GM23338 (cell line): ENCODE data around the gene XYLT1.

Experiments
- CREB1 ChIP-seq: fragments of 250-450 bp; sonication (Bioruptor Pico); IDR thresholded peaks from 2 replicates; pipeline ENCODE4 v1.5.0; 2020; ENCODE audit warnings: low read depth, mild to moderate bottlenecking, moderate library complexity
- CTCF ChIP-seq, 2 experiments: fragments of 200-600 bp in 1 of 2; sonication (generic) in 1 of 2; conservative IDR thresholded peaks; 2 replicates each; pipeline versions ENCODE4 v1.5.1 to v1.6.1; 2016 to 2017; ENCODE audit warnings: antibody characterized with exemption in 2 of 2, low read depth in 2 of 2, mild to moderate bottlenecking in 2 of 2, moderate library complexity in 1 of 2
- EZH2 ChIP-seq: fragments of 200-600 bp; sonication (generic); IDR thresholded peaks from one replicate; pipeline ENCODE4 v1.8.0; 2017; ENCODE audit warnings: antibody characterized with exemption, mild to moderate bottlenecking, low read depth; ENCODE audit not compliant: unreplicated experiment
- EZH2phosphoT487 ChIP-seq: fragments of 200-600 bp; sonication (generic); IDR thresholded peaks from one replicate; pipeline ENCODE4 v1.8.1; 2018; ENCODE audit warnings: antibody characterized with exemption; ENCODE audit not compliant: unreplicated experiment
- JUNB ChIP-seq: IDR thresholded peaks from one replicate; pipeline ENCODE4 v1.6.1; 2016; ENCODE audit warnings: antibody characterized with exemption; ENCODE audit not compliant: unreplicated experiment
- POLR2AphosphoS5 ChIP-seq: IDR thresholded peaks from 2 replicates; pipeline ENCODE4 v1.6.1; 2016; ENCODE audit warnings: antibody characterized with exemption, low read depth
- REST ChIP-seq: IDR thresholded peaks from one replicate; pipeline ENCODE4 v1.6.1; 2018; ENCODE audit warnings: antibody characterized with exemption; ENCODE audit not compliant: unreplicated experiment
- STAT1 ChIP-seq: IDR thresholded peaks from one replicate; pipeline ENCODE4 v1.6.1; 2016; ENCODE audit warnings: antibody characterized with exemption; ENCODE audit not compliant: unreplicated experiment
- ZNF114 ChIP-seq: fragments of 250-450 bp; sonication (Bioruptor Pico); IDR thresholded peaks from 2 replicates; pipeline ENCODE4 v1.5.0; 2020; ENCODE audit warnings: mild to moderate bottlenecking, moderate library complexity
- ZNF462 ChIP-seq: fragments of 250-450 bp; sonication (Bioruptor Pico); IDR thresholded peaks from 2 replicates; pipeline ENCODE4 v1.5.0; 2020; ENCODE audit warnings: mild to moderate bottlenecking, moderate library complexity

- TF ChIP-seq CTCF (conservative IDR thresholded peaks at IDR 0.05; ENCODE audit: low read depth in 2 of 2) (no peak), ZNF114 (no peak), REST (no peak), POLR2AphosphoS5 (no peak), CREB1 (CRISPR knock-in tag) (no peak), EZH2 (no peak), EZH2phosphoT487 (no peak), JUNB (no peak), STAT1 (no peak), ZNF462 (no peak)
These were observed 354.0 kb downstream of the XYLT1 start for GRCh38 chr16:17116595-17117322.
